ENCODE measurements around the gene CIART.

- no peak for TF ChIP-seq CTCF (IDR thresholded peaks at IDR 0.05)
- TF ChIP-seq POLR2A (IDR thresholded peaks at IDR 0.05), result peak in 2 of 4 donors; percentile 15 to 63
Measured at GRCh38 chr1:150282558-150282958, 204 bp downstream of the CIART start.

Data from esophagus squamous epithelium (tissue), 4 donors.